Breast epithelium (tissue), 3 donors: ENCODE data around the gene LPCAT2.

Source experiments
- POLR2A ChIP-seq: fragments of 450-650 bp; IDR thresholded peaks from one replicate; pipeline ENCODE4 v1.6.1; 2016; ENCODE audit warnings: antibody characterized with exemption, mild to moderate bottlenecking, moderate library complexity
- POLR2AphosphoS5 ChIP-seq, 3 donors: sonication (generic); formaldehyde crosslinking; IDR thresholded peaks; one replicate each; pipeline ENCODE4 v1.6.1; 2017; ENCODE audit warnings: antibody characterized with exemption in 3 of 3
- TF ChIP-seq, protein P1 (sequence below), 3 donors: fragments of 450-650 bp; IDR thresholded peaks; one replicate each; pipeline ENCODE4 v1.5.1; 2016 to 2017; ENCODE audit warnings: antibody characterized with exemption in 3 of 3, mild to moderate bottlenecking in 3 of 3, moderate library complexity in 3 of 3

DNA sequence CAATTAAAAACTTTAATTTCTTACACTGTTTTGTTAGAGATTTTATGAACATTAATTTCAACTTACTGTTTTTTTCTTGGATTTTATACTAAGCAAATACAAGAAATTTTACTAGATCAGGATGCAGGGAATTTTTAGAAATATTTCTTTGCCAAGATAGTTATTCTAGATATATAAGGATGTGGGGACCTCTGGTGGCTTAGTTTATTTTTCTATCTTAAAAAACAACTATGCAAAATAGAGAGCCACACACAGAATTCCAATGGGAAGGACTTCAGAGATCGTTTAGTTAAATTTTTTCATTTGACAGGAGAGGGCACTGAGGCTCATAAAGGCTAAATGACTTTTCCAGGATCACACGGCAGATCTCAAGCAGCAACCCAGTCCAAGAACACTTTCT lies 34.6 kb downstream of the LPCAT2 start:
- TF ChIP-seq POLR2A (no peak), POLR2AphosphoS5 (IDR thresholded peaks at IDR 0.05) (no peak)
- TF ChIP-seq, protein P1, sequence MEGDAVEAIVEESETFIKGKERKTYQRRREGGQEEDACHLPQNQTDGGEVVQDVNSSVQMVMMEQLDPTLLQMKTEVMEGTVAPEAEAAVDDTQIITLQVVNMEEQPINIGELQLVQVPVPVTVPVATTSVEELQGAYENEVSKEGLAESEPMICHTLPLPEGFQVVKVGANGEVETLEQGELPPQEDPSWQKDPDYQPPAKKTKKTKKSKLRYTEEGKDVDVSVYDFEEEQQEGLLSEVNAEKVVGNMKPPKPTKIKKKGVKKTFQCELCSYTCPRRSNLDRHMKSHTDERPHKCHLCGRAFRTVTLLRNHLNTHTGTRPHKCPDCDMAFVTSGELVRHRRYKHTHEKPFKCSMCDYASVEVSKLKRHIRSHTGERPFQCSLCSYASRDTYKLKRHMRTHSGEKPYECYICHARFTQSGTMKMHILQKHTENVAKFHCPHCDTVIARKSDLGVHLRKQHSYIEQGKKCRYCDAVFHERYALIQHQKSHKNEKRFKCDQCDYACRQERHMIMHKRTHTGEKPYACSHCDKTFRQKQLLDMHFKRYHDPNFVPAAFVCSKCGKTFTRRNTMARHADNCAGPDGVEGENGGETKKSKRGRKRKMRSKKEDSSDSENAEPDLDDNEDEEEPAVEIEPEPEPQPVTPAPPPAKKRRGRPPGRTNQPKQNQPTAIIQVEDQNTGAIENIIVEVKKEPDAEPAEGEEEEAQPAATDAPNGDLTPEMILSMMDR (IDR thresholded peaks at IDR 0.05), result peak in 2 of 3 donors; percentile 43 to 56
